A549 (cell line): ENCODE measurements around the gene CERKL. TPM values are rescaled to one million over a fixed set of nuclear protein-coding genes. Genes with fewer than 3 reads are reported as not detected.

ENCODE experiments used
- ATAC-seq, 2 experiments: fragments of 200-7000 bp in 1 of 2; fragments of >200 bp in 1 of 2; cut with Nextera tagmentation in 1 of 2; cut with Tn5 transposase in 1 of 2; 3 replicates each; pipeline versions ENCODE4 v1.8.0 to v1.9.1; 2018 to 2020; ENCODE audit warnings: mild to moderate bottlenecking in 1 of 2, moderate library complexity in 1 of 2
- CTCF ChIA-PET: fragments of 300-600 bp; sonication (Branson Sonifier 250); formaldehyde crosslinking; extraction: SDS; loops from one replicate; lab custom pipeline; 2021; ENCODE audit warnings: antibody characterized with exemption, inconsistent platforms; lab: Yijun Ruan, JAX
- POLR2A ChIA-PET: fragments of 350-600 bp; formaldehyde crosslinking; extraction: SDS; loops from one replicate; lab custom pipeline; 2021; ENCODE audit warnings: antibody characterized with exemption, inconsistent platforms; lab: Yijun Ruan, JAX
- DNase-seq, 2 experiments: peaks; one replicate each; pipeline versions ENCODE4 v3.0.0 to v3.0.0-alpha.2; 2011 to 2016; ENCODE audit warnings: low read depth in 1 of 2, low spot score in 1 of 2
- FAIRE-seq: peaks from 2 replicates; lab custom pipeline; 2011; peaks lifted over from hg19 to GRCh38; lab: Jason Lieb, UNC
- H3K27ac ChIP-seq, 2 experiments: fragments of >200 bp; sonication (Bioruptor Twin); formaldehyde crosslinking; 3 replicates each; pipeline ENCODE4 v1.5.1; 2016 to 2017
- H3K4me1 ChIP-seq: fragments of >200 bp; sonication (Bioruptor Twin); formaldehyde crosslinking; 3 replicates; pipeline ENCODE4 v1.6.1; 2016
- H3K4me2 ChIP-seq: fragments of >200 bp; sonication (Bioruptor Twin); formaldehyde crosslinking; 3 replicates; pipeline ENCODE4 v1.6.1; 2016
- H3K4me3 ChIP-seq: fragments of >200 bp; sonication (Bioruptor Twin); formaldehyde crosslinking; 3 replicates; pipeline ENCODE4 v1.5.1; 2016
- H3K9me3 ChIP-seq: fragments of >200 bp; sonication (Bioruptor Twin); formaldehyde crosslinking; 3 replicates; pipeline ENCODE4 v1.6.1; 2016
- ATOH8 ChIP-seq: fragments of 250-450 bp; sonication (Bioruptor Pico); IDR thresholded peaks from 2 replicates; pipeline ENCODE4 v1.5.0; 2020; ENCODE audit warnings: low read depth, mild to moderate bottlenecking, moderate library complexity
- BCL3 ChIP-seq: fragments of >200 bp; sonication (Bioruptor Twin); formaldehyde crosslinking; IDR thresholded peaks from 3 replicates; pipeline ENCODE4 v1.6.1; 2016
- BHLHE40 ChIP-seq: IDR thresholded peaks from 2 replicates; pipeline ENCODE4 v1.6.1; 2012; ENCODE audit warnings: low read depth, low read length, inconsistent platforms
- CTCF ChIP-seq: fragments of >200 bp; sonication (Bioruptor Twin); formaldehyde crosslinking; IDR thresholded peaks from 3 replicates; pipeline ENCODE4 v1.5.1; 2016
- EHMT2 ChIP-seq: fragments of 200-600 bp; sonication (generic); IDR thresholded peaks from 2 replicates; pipeline ENCODE4 v1.6.1; 2016; ENCODE audit warnings: antibody characterized with exemption, low read depth, mild to moderate bottlenecking, moderate library complexity
- ELK1 ChIP-seq: fragments of 150-350 bp; IDR thresholded peaks from 2 replicates; pipeline ENCODE4 v1.6.1; 2014; ENCODE audit warnings: low read depth, mild to moderate bottlenecking, low read length
- EP300 ChIP-seq, 2 experiments: fragments of >200 bp; sonication (Bioruptor Twin); formaldehyde crosslinking; IDR thresholded peaks; 2 replicates in 1 of 2; 3 replicates in 1 of 2; pipeline ENCODE4 v1.6.1; 2016 to 2017
- ESRRA ChIP-seq: fragments of 150-350 bp; IDR thresholded peaks from 2 replicates; pipeline ENCODE4 v1.6.1; 2014; ENCODE audit warnings: mild to moderate bottlenecking, low read length, borderline replicate concordance
- FOXS1 ChIP-seq: fragments of 250-450 bp; sonication (Bioruptor Pico); IDR thresholded peaks from 2 replicates; pipeline ENCODE4 v1.5.0; 2020; ENCODE audit warnings: mild to moderate bottlenecking, moderate library complexity
- GATA3 ChIP-seq: IDR thresholded peaks from 2 replicates; pipeline ENCODE4 v1.6.1; 2012; ENCODE audit warnings: borderline replicate concordance
- HDAC2 ChIP-seq: fragments of 200-600 bp; sonication (generic); IDR thresholded peaks from 2 replicates; pipeline ENCODE4 v1.6.1; 2016
- HMGXB4 ChIP-seq: fragments of 250-450 bp; sonication (Bioruptor Pico); IDR thresholded peaks from 2 replicates; pipeline ENCODE4 v1.5.0; 2021; ENCODE audit warnings: mild to moderate bottlenecking, moderate library complexity, borderline replicate concordance
- JUN ChIP-seq, 2 experiments: fragments of >200 bp; sonication (Bioruptor Twin); formaldehyde crosslinking; IDR thresholded peaks; 2 replicates in 1 of 2; 3 replicates in 1 of 2; pipeline ENCODE4 v1.6.1; 2016 to 2017
- JUNB ChIP-seq: fragments of >200 bp; sonication (Bioruptor Twin); formaldehyde crosslinking; IDR thresholded peaks from 2 replicates; pipeline ENCODE4 v1.6.1; 2016
- MAX ChIP-seq: IDR thresholded peaks from 2 replicates; pipeline ENCODE4 v1.6.1; 2012
- NFE2L2 ChIP-seq: fragments of 150-350 bp; conservative IDR thresholded peaks from 2 replicates; pipeline ENCODE4 v1.6.1; 2014; ENCODE audit warnings: low read length
- NPAS2 ChIP-seq: fragments of 250-450 bp; sonication (Bioruptor Pico); IDR thresholded peaks from 2 replicates; pipeline ENCODE4 v1.8.0; 2022; ENCODE audit warnings: mild to moderate bottlenecking, moderate library complexity, borderline replicate concordance
- RAD21 ChIP-seq, 2 experiments: fragments of >200 bp in 1 of 2; sonication (Bioruptor Twin) in 1 of 2; formaldehyde crosslinking in 1 of 2; IDR thresholded peaks in 1 of 2; conservative IDR thresholded peaks in 1 of 2; 2 replicates in 1 of 2; 3 replicates in 1 of 2; pipeline ENCODE4 v1.6.1; 2012 to 2018; ENCODE audit warnings: inconsistent platforms in 1 of 2
- RARB ChIP-seq: fragments of 250-450 bp; sonication (Bioruptor Pico); IDR thresholded peaks from 2 replicates; pipeline ENCODE4 v1.8.0; 2021; ENCODE audit warnings: mild to moderate bottlenecking, moderate library complexity
- RCOR1 ChIP-seq: fragments of 150-350 bp; IDR thresholded peaks from 2 replicates; pipeline ENCODE4 v1.6.1; 2014; ENCODE audit warnings: antibody characterized with exemption, low read length, low read depth
- RFX5 ChIP-seq: fragments of 450-650 bp; IDR thresholded peaks from 2 replicates; pipeline ENCODE4 v1.7.1; 2014; ENCODE audit warnings: antibody characterized with exemption, mild to moderate bottlenecking, moderate library complexity
- TP53 ChIP-seq: fragments of 250-450 bp; sonication (Bioruptor Pico); IDR thresholded peaks from 2 replicates; pipeline ENCODE4 v1.5.0; 2021; ENCODE audit warnings: mild to moderate bottlenecking, moderate library complexity
- ZFP36 ChIP-seq: fragments of 450-650 bp; IDR thresholded peaks from 2 replicates; pipeline ENCODE4 v1.6.1; 2014; ENCODE audit warnings: borderline replicate concordance; ENCODE audit not compliant: partially characterized antibody
- WGBS: methylation state at CpG from one replicate; pipeline ENCODE4 v1.1.6; 2017; ENCODE audit errors: missing lambda C conversion rate; 5-methylcytosine and 5-hydroxymethylcytosine counted together
- polyA plus RNA-seq, 4 experiments: library from polyadenylated mRNA; depleted of rRNA in 3 of 4; stranded (reverse); fragments of >200 nt; fragmentation: RNase III in 1 of 4; extraction: RNeasy Plus Mini Kit Qiagen cat#74134 plus additional on column Dnase treatment in 1 of 4; gene quantifications; 2 replicates in 3 of 4; 3 replicates in 1 of 4; pipeline ENCODE4 v1.2.3, GENCODE V29; 2011 to 2017

The CERKL gene
- polyA plus RNA-seq, 2 of the 4 experiments (the other 2 are of a cell fraction): 0.30 to 0.85 TPM

- no peak for FAIRE-seq
- POLR2A ChIA-PET: no interaction called here
- no peak for TF ChIP-seq FOXS1 (CRISPR knock-in tag)
- no peak for TF ChIP-seq RFX5
- TF ChIP-seq ELK1: no peak
- no peak for TF ChIP-seq TP53 (CRISPR knock-in tag)
- no peak for TF ChIP-seq CTCF
- TF ChIP-seq RARB (CRISPR knock-in tag): no peak
- no peak for TF ChIP-seq EP300 (IDR thresholded peaks at IDR 0.05)
- TF ChIP-seq ATOH8 (CRISPR knock-in tag): no peak
- TF ChIP-seq NPAS2: no peak
- no peak for TF ChIP-seq MAX
- no peak for TF ChIP-seq EHMT2
- TF ChIP-seq NFE2L2: no peak
- no peak for TF ChIP-seq ZFP36
- ATAC-seq: no peak
- WGBS: 80% methylated on average over 42 of the region's 42 CpGs
- H3K9me3 ChIP-seq: no peaks in the 10 kb centered on the region
- peak overlapping the region; percentile 93 for H3K4me2 ChIP-seq
- CTCF ChIA-PET: no interaction called here
- H3K4me1 ChIP-seq: peaks cover 12% of the 10 kb centered on the region; the same call in 2 of the 3 replicates
- no peak overlapping the region for H3K27ac ChIP-seq
- DNase-seq: no peak
- H3K4me3 ChIP-seq: peak overlapping the region; percentile 39
These were observed 26.1 kb upstream of the CERKL start for GRCh38 chr2:181682795-181683517.

GRCh38 chr2:181682026-181682789, 25.3 kb upstream of the CERKL start:
- TF ChIP-seq GATA3: no peak
- TF ChIP-seq ESRRA: no peak
- TF ChIP-seq RARB (CRISPR knock-in tag): no peak
- TF ChIP-seq EP300 (IDR thresholded peaks at IDR 0.05): no peak
- TF ChIP-seq HDAC2: no peak
- no peak for TF ChIP-seq HMGXB4 (CRISPR knock-in tag)
- no peak for TF ChIP-seq RCOR1
- no peak for TF ChIP-seq BHLHE40
- no peak for TF ChIP-seq JUNB
- TF ChIP-seq JUN (IDR thresholded peaks at IDR 0.05): no peak
- no peak for TF ChIP-seq BCL3
- no peak for TF ChIP-seq RAD21 (conservative IDR thresholded peaks at IDR 0.05 in 1 of 2, IDR thresholded peaks at IDR 0.05 in 1 of 2)
- TF ChIP-seq, all 56 proteins: peak for 0
- ChIA-PET CTCF (no interaction called here), POLR2A (no interaction called here)
- no peak for DNase-seq
- ATAC-seq: no peak
- Histone ChIP-seq H3K4me2 (no peak overlapping the region), H3K4me3 (no peak overlapping the region), H3K4me1 (peaks cover 17% of the 10 kb centered on the region), H3K27ac (no peak overlapping the region), H3K9me3 (no peaks in the 10 kb centered on the region)
- no peak for FAIRE-seq
- 68% methylated on average over 24 of the region's 24 CpGs for WGBS
